CD4-positive, alpha-beta memory T cell (primary cell): ENCODE data around the gene PPP1R8. TPM values are rescaled to one million over a fixed set of nuclear protein-coding genes. Genes with fewer than 3 reads are reported as not detected.
"Not testable (repeated sequence)": the region's sequence is repeated elsewhere in the genome, so short reads cannot be mapped to it uniquely, and the experiment has no call there.

Source experiments
- CTCF ChIA-PET: fragments of 350-600 bp; sonication (Branson Sonifier 250); formaldehyde crosslinking; loops from one replicate; lab custom pipeline; 2021; ENCODE audit warnings: inconsistent platforms; ENCODE audit not compliant: partially characterized antibody; lab: Charles Lee
- POLR2A ChIA-PET: fragments of 350-600 bp; sonication (Branson Sonifier 250); formaldehyde crosslinking; loops from one replicate; lab custom pipeline; 2021; ENCODE audit not compliant: partially characterized antibody; lab: Charles Lee
- DNase-seq, 5 donors: peaks; one replicate each; pipeline versions ENCODE4 v3.0.0 to v3.0.0-alpha.2; 2020 to 2022; ENCODE audit warnings: mixed read lengths in 1 of 5
- H3K27ac ChIP-seq: one replicate; pipeline ENCODE4 v1.7.0; 2013; ENCODE audit warnings: low read depth, low read length
- H3K27me3 ChIP-seq: 2 replicates; pipeline ENCODE4 v1.7.0; 2013; ENCODE audit warnings: mild to moderate bottlenecking, low read length, moderate library complexity; ENCODE audit not compliant: insufficient read depth
- H3K36me3 ChIP-seq: 2 replicates; pipeline ENCODE4 v1.7.0; 2013; ENCODE audit warnings: mild to moderate bottlenecking, low read length, moderate library complexity; ENCODE audit not compliant: insufficient read depth
- H3K4me1 ChIP-seq: 2 replicates; pipeline ENCODE4 v1.7.0; 2013; ENCODE audit warnings: mild to moderate bottlenecking, low read length, moderate library complexity; ENCODE audit not compliant: insufficient read depth
- H3K4me3 ChIP-seq, 2 donors: one replicate each; pipeline ENCODE4 v1.7.0; 2013; ENCODE audit warnings: low read length in 2 of 2, mild to moderate bottlenecking in 1 of 2
- H3K9me3 ChIP-seq, 2 donors: one replicate each; pipeline ENCODE4 v1.7.0; 2013; ENCODE audit warnings: low read length in 2 of 2, control low read depth in 1 of 2; ENCODE audit not compliant: control insufficient read depth in 1 of 2
- H3K27ac Mint-ChIP-seq, 7 donors: one replicate each; pipeline ENCODE4 v1.8.0; 2020 to 2021; ENCODE audit warnings: mixed read lengths in 7 of 7, mild to moderate bottlenecking in 6 of 7, inconsistent platforms in 3 of 7, moderate library complexity in 3 of 7
- H3K27me3 Mint-ChIP-seq, 2 donors: one replicate each; pipeline ENCODE4 v1.8.0; 2020 to 2021; ENCODE audit warnings: mixed read lengths in 2 of 2
- H3K36me3 Mint-ChIP-seq, 2 donors: one replicate each; pipeline ENCODE4 v1.8.0; 2020 to 2021; ENCODE audit warnings: mixed read lengths in 2 of 2, inconsistent platforms in 1 of 2, mild to moderate bottlenecking in 1 of 2
- H3K4me1 Mint-ChIP-seq, 4 donors: one replicate each; pipeline ENCODE4 v1.8.0; 2020 to 2021; ENCODE audit warnings: mixed read lengths in 4 of 4, mild to moderate bottlenecking in 1 of 4
- H3K4me3 Mint-ChIP-seq, 8 donors: one replicate each; pipeline ENCODE4 v1.8.0; 2020 to 2021; ENCODE audit warnings: mixed read lengths in 8 of 8, mild to moderate bottlenecking in 7 of 8, moderate library complexity in 6 of 8, inconsistent platforms in 3 of 8
- H3K9me3 Mint-ChIP-seq, 8 donors: one replicate each; pipeline ENCODE4 v1.8.0; 2020 to 2021; ENCODE audit warnings: mixed read lengths in 8 of 8, mild to moderate bottlenecking in 5 of 8, inconsistent platforms in 3 of 8, moderate library complexity in 1 of 8
- intact Hi-C: fragments of 100-400 bp; cut with micrococcal nuclease; formaldehyde crosslinking; loops from one replicate; pipeline ENCODE4 v1.15.1; 2023
- polyA plus RNA-seq, 2 donors: library from polyadenylated mRNA; unstranded; fragments of 300-500 nt; fragmentation: Illumina TruSeq; gene quantifications; one replicate each; pipeline ENCODE4 v1.2.3, GENCODE V29; 2021
- total RNA-seq, 2 experiments: library from RNA; stranded (reverse); gene quantifications; one replicate each; pipeline ENCODE4 v1.2.3, GENCODE V29; 2021

PPP1R8 gene
- total and polyA plus RNA-seq, 4 experiments from 2014 or later: 27.8 to 45.8 (median 40.0) TPM

- Mint-ChIP-seq H3K4me1 (peaks cover 22 to 63% (median 38%) of the 10 kb centered on the region in 4 donors), H3K36me3 (peaks cover 0 to 6% of the 10 kb centered on the region in 2 donors), H3K27ac (peak overlapping the region; percentile 90 to 98 (median 97)), H3K27me3 (no peaks in the 10 kb centered on the region), H3K9me3 (peaks cover 0 to 2% (median 0%) of the 10 kb centered on the region in 8 donors), H3K4me3 (peak overlapping the region; percentile 78 to 89 (median 84))
- intact Hi-C loops: no loop called here
- Histone ChIP-seq H3K27ac (peak overlapping the region; percentile 65), H3K4me1 (peaks cover 60% of the 10 kb centered on the region), H3K27me3 (no peaks in the 10 kb centered on the region), H3K9me3 (no peaks in the 10 kb centered on the region), H3K4me3 (peak overlapping the region; percentile 45 to 68), H3K36me3 (no peaks in the 10 kb centered on the region)
- no peak for DNase-seq
- CTCF ChIA-PET: interaction anchor here (1.0 kb wide), 2 partner anchors 71 to 339 kb away, joined by 3 read pairs; no protein-coding TSS in a partner anchor
- POLR2A ChIA-PET: interaction anchor here (0.5 to 1.2 kb wide), 13 partner anchors 8 to 866 kb away, joined by 3 to 6 read pairs (median 4); partner anchors contain the start of genes PPP1R8, XKR8 and YTHDF2
Measured at GRCh38 chr1:27869719-27870085, 39.1 kb downstream of the PPP1R8 start.

- H3K36me3 Mint-ChIP-seq, H3K9me3 ChIP-seq, H3K27me3 Mint-ChIP-seq, H3K27ac ChIP-seq, DNase-seq, intact Hi-C loops, CTCF ChIA-PET, H3K36me3 ChIP-seq, H3K27me3 ChIP-seq, H3K9me3 Mint-ChIP-seq, POLR2A ChIA-PET, H3K4me3 ChIP-seq: not testable (repeated sequence)
- H3K27ac Mint-ChIP-seq: peak overlapping the region in 2 of 7 donors; percentile 51 to 53
- peaks cover 66% of the 10 kb centered on the region for H3K4me1 ChIP-seq
- peak overlapping the region in 3 of 8 donors; percentile 36 to 67 (median 54) for H3K4me3 Mint-ChIP-seq
- peaks cover 26 to 66% (median 42%) of the 10 kb centered on the region in 4 donors for H3K4me1 Mint-ChIP-seq
Measured at GRCh38 chr1:27871076-27871475, 40.5 kb downstream of the PPP1R8 start.

- Mint-ChIP-seq H3K4me1 (peaks cover 25 to 69% (median 43%) of the 10 kb centered on the region in 4 donors), H3K27me3 (no peaks in the 10 kb centered on the region), H3K27ac (peak within 1 kb of the TSS; percentile 76 to 96 (median 93)), H3K9me3 (peaks cover 0 to 2% (median 0%) of the 10 kb centered on the region in 8 donors), H3K4me3 (peak within 1 kb of the TSS; percentile 95 to 99 (median 97)), H3K36me3 (peaks cover 4 to 17% of the 10 kb centered on the region in 2 donors)
- CTCF ChIA-PET: no interaction called here
- POLR2A ChIA-PET: interaction anchor here (1.0 to 2.0 kb wide), 7 partner anchors 14 to 216 kb away, joined by 3 to 17 read pairs (median 4); partner anchors contain the start of genes EYA3, STX12 and XKR8
- no peaks in the 10 kb centered on the region for H3K27me3 ChIP-seq
- intact Hi-C loops: loop anchor here (2.0 kb wide), 1 partner anchor 15 kb away; no protein-coding TSS in a partner anchor
- H3K4me1 ChIP-seq: peaks cover 65% of the 10 kb centered on the region
- peak within 1 kb of the TSS; percentile 83 to 96 for H3K4me3 ChIP-seq
- H3K36me3 ChIP-seq: peaks cover 8% of the 10 kb centered on the region
- peak within 1 kb of the TSS; percentile 53 for H3K27ac ChIP-seq
- no peaks in the 10 kb centered on the region for H3K9me3 ChIP-seq
- DNase-seq: peak; percentile 67 to 77 (median 68)
Measured at GRCh38 chr1:27872059-27872801, 41.6 kb downstream of the PPP1R8 start, which contains the start of gene THEMIS2. TSS of gene THEMIS2 (plus strand) at chr1:27872544. CDS start at chr1:27872572, 28 bp downstream.

- ChIA-PET POLR2A (interaction anchor here (0.8 to 2.0 kb wide), 10 partner anchors 14 to 216 kb away, joined by 3 to 17 read pairs (median 3); partner anchors contain the start of genes EYA3, STX12 and XKR8), CTCF (no interaction called here)
- Histone ChIP-seq H3K27me3 (no peaks in the 10 kb centered on the region), H3K4me1 (peaks cover 59% of the 10 kb centered on the region), H3K9me3 (no peaks in the 10 kb centered on the region), H3K4me3 (peak overlapping the region; percentile 83 to 96), H3K27ac (peak overlapping the region; percentile 53), H3K36me3 (peaks cover 8% of the 10 kb centered on the region)
- peaks cover 4 to 23% of the 10 kb centered on the region in 2 donors for H3K36me3 Mint-ChIP-seq
- peaks cover 25 to 70% (median 41%) of the 10 kb centered on the region in 4 donors for H3K4me1 Mint-ChIP-seq
- H3K9me3 Mint-ChIP-seq: peaks cover 0 to 2% (median 0%) of the 10 kb centered on the region in 8 donors
- peak overlapping the region; percentile 95 to 99 (median 97) for H3K4me3 Mint-ChIP-seq
- peak overlapping the region; percentile 76 to 96 (median 93) for H3K27ac Mint-ChIP-seq
- peak in 4 of 5 donors; percentile 26 to 58 (median 31) for DNase-seq
- intact Hi-C loops: loop anchor here (2.0 kb wide), 1 partner anchor 14 kb away; no protein-coding TSS in a partner anchor
- H3K27me3 Mint-ChIP-seq: no peaks in the 10 kb centered on the region
Measured at GRCh38 chr1:27872802-27873551, 42.4 kb downstream of the PPP1R8 start.

- Histone ChIP-seq H3K4me3 (peak overlapping the region; percentile 83 to 96), H3K9me3 (no peaks in the 10 kb centered on the region), H3K27ac (peak overlapping the region; percentile 53), H3K4me1 (peaks cover 54% of the 10 kb centered on the region), H3K36me3 (peaks cover 12% of the 10 kb centered on the region), H3K27me3 (no peaks in the 10 kb centered on the region)
- intact Hi-C loops: loop anchor here (2.0 kb wide), 1 partner anchor 13 kb away; no protein-coding TSS in a partner anchor
- H3K4me1 Mint-ChIP-seq: peaks cover 28 to 71% (median 42%) of the 10 kb centered on the region in 4 donors
- peak overlapping the region; percentile 76 to 96 (median 93) for H3K27ac Mint-ChIP-seq
- no peak for DNase-seq
- H3K4me3 Mint-ChIP-seq: peak overlapping the region; percentile 95 to 99 (median 97)
- POLR2A ChIA-PET: interaction anchor here (0.8 to 2.0 kb wide), 7 partner anchors 13 to 215 kb away, joined by 3 to 17 read pairs (median 3); partner anchors contain the start of genes EYA3 and XKR8
- CTCF ChIA-PET: interaction anchor here (1.8 kb wide), 1 partner anchor 16 kb away, joined by 5 read pairs; no protein-coding TSS in a partner anchor
- peaks cover 0 to 2% (median 0%) of the 10 kb centered on the region in 8 donors for H3K9me3 Mint-ChIP-seq
- H3K27me3 Mint-ChIP-seq: no peaks in the 10 kb centered on the region
- peaks cover 10 to 30% of the 10 kb centered on the region in 2 donors for H3K36me3 Mint-ChIP-seq
Measured at GRCh38 chr1:27873671-27874384, 43.2 kb downstream of the PPP1R8 start.
